ENCODE data around the gene PSMD8.

The PSMD8 gene

GRCh38 chr19:38370299-38370698 lies 4.1 kb upstream of the PSMD8 start:
- Histone ChIP-seq H3F3A (ENCODE audit: insufficient read depth) (no peaks in the 10 kb centered on the region; the same call in 1 of the 2 replicates), H3K4me3 (ENCODE audit: insufficient read depth, low read length, poor library complexity, severe bottlenecking) (no peak overlapping the region), H3K36me3 (ENCODE audit: low read length) (no peaks in the 10 kb centered on the region), H3K79me2 (ENCODE audit: insufficient read depth, low read length) (peaks cover 6% of the 10 kb centered on the region), H3K9me2 (replicated peaks; ENCODE audit: insufficient read depth, low read length) (no peaks in the 10 kb centered on the region), H3K27me3 (ENCODE audit: low read length) (no peaks in the 10 kb centered on the region), H3K9ac (ENCODE audit: low read length) (no peak overlapping the region), H4K20me1 (ENCODE audit: low read depth, low read length) (no peaks in the 10 kb centered on the region), H2AFZ (ENCODE audit: low read depth, low read length, severe bottlenecking) (no peak overlapping the region), H3K27ac (ENCODE audit: low read depth, low read length) (no peak overlapping the region), H3K4me2 (ENCODE audit: low read depth, low read length, poor library complexity, severe bottlenecking) (no peak overlapping the region), H3K9me3 (ENCODE audit: insufficient read depth, low read length) (no peaks in the 10 kb centered on the region)
- TF ChIP-seq CTCF (IDR thresholded peaks at IDR 0.05; ENCODE audit: insufficient read depth, low read length, poor library complexity, severe bottlenecking) (no peak), EZH2phosphoT487 (conservative IDR thresholded peaks at IDR 0.05; ENCODE audit: low read length) (no peak)

- Histone ChIP-seq H2AFZ (ENCODE audit: low read depth, low read length, severe bottlenecking) (no peak overlapping the region), H3K79me2 (ENCODE audit: insufficient read depth, low read length) (peaks cover 13% of the 10 kb centered on the region), H3K4me2 (ENCODE audit: low read depth, low read length, poor library complexity, severe bottlenecking) (no peak overlapping the region), H3K9me2 (replicated peaks; ENCODE audit: insufficient read depth, low read length) (no peaks in the 10 kb centered on the region), H3K9me3 (ENCODE audit: insufficient read depth, low read length) (no peaks in the 10 kb centered on the region), H3K27ac (ENCODE audit: low read depth, low read length) (no peak overlapping the region), H3K27me3 (ENCODE audit: low read length) (no peaks in the 10 kb centered on the region), H4K20me1 (ENCODE audit: low read depth, low read length) (no peaks in the 10 kb centered on the region; the same call in 1 of the 2 replicates), H3K36me3 (ENCODE audit: low read length) (no peaks in the 10 kb centered on the region), H3F3A (ENCODE audit: insufficient read depth) (no peaks in the 10 kb centered on the region; the same call in 1 of the 2 replicates), H3K9ac (ENCODE audit: low read length) (no peak overlapping the region), H3K4me3 (ENCODE audit: insufficient read depth, low read length, poor library complexity, severe bottlenecking) (no peak overlapping the region)
- TF ChIP-seq EZH2phosphoT487 (conservative IDR thresholded peaks at IDR 0.05; ENCODE audit: low read length), result no peak
- no peak for TF ChIP-seq CTCF (IDR thresholded peaks at IDR 0.05; ENCODE audit: insufficient read depth, low read length, poor library complexity, severe bottlenecking)
These were observed 3.3 kb upstream of the PSMD8 start for GRCh38 chr19:38371081-38371480.

GRCh38 chr19:38373907-38374331 lies 452 bp upstream of the PSMD8 start:
- Histone ChIP-seq H3K9ac (ENCODE audit: low read length) (peak overlapping the region; percentile 56), H4K20me1 (ENCODE audit: low read depth, low read length) (no peaks in the 10 kb centered on the region; the same call in 1 of the 2 replicates), H3K27me3 (ENCODE audit: low read length) (no peaks in the 10 kb centered on the region), H3K79me2 (ENCODE audit: insufficient read depth, low read length) (peaks cover 26% of the 10 kb centered on the region), H2AFZ (ENCODE audit: low read depth, low read length, severe bottlenecking) (peak overlapping the region; percentile 68), H3K27ac (ENCODE audit: low read depth, low read length) (peak overlapping the region; percentile 13; the same call in 1 of the 2 replicates), H3K4me3 (ENCODE audit: insufficient read depth, low read length, poor library complexity, severe bottlenecking) (peak overlapping the region; percentile 50), H3F3A (ENCODE audit: insufficient read depth) (no peaks in the 10 kb centered on the region; the same call in 1 of the 2 replicates), H3K9me3 (ENCODE audit: insufficient read depth, low read length) (no peaks in the 10 kb centered on the region), H3K9me2 (replicated peaks; ENCODE audit: insufficient read depth, low read length) (no peaks in the 10 kb centered on the region), H3K4me2 (ENCODE audit: low read depth, low read length, poor library complexity, severe bottlenecking) (peak overlapping the region; percentile 69), H3K36me3 (ENCODE audit: low read length) (no peaks in the 10 kb centered on the region)
- TF ChIP-seq EZH2phosphoT487 (conservative IDR thresholded peaks at IDR 0.05; ENCODE audit: low read length) (no peak), CTCF (IDR thresholded peaks at IDR 0.05; ENCODE audit: insufficient read depth, low read length, poor library complexity, severe bottlenecking) (no peak)

All from SU-DHL-6 (cell line).